A673 (cell line): ENCODE data around the gene TTLL10. TPM values are rescaled to one million over a fixed set of nuclear protein-coding genes. Genes with fewer than 3 reads are reported as not detected.

Experiments
- BruUV-seq: library from RNA; stranded (reverse); fragments of 400-500 nt; replicated peaks from 2 replicates; lab custom pipeline; 2021; lab: Mats Ljungman, UMichigan
- CTCF ChIA-PET: fragments of 300-600 bp; sonication (Branson Sonifier 250); formaldehyde crosslinking; loops from one replicate; lab custom pipeline; 2022; ENCODE audit warnings: antibody characterized with exemption; lab: Charles Lee
- POLR2A ChIA-PET: fragments of 300-600 bp; sonication (Branson Sonifier 250); formaldehyde crosslinking; loops from one replicate; lab custom pipeline; 2022; ENCODE audit warnings: antibody characterized with exemption; ENCODE audit not compliant: low non-redundant PET; lab: Charles Lee
- DNase-seq: peaks from one replicate; pipeline ENCODE4 v3.0.0-alpha.2; 2015; ENCODE audit warnings: low spot score
- H3K27ac ChIP-seq: fragments of 200-600 bp; sonication (generic); 2 replicates; pipeline ENCODE4 v1.5.1; 2016; ENCODE audit warnings: mixed run types, low read depth, mild to moderate bottlenecking, mixed read lengths, antibody characterized with exemption, low read length; ENCODE audit not compliant: poor library complexity, severe bottlenecking
- H3K27me3 ChIP-seq: fragments of 200-600 bp; sonication (generic); replicated peaks from 2 replicates; pipeline ENCODE4 v1.6.1; 2017; ENCODE audit warnings: mixed run types, low read depth, mild to moderate bottlenecking, mixed read lengths, antibody characterized with exemption, low read length; ENCODE audit not compliant: insufficient read depth, poor library complexity
- H3K36me3 ChIP-seq: fragments of 200-600 bp; sonication (generic); 2 replicates; pipeline ENCODE4 v1.6.1; 2016; ENCODE audit warnings: mixed run types, mild to moderate bottlenecking, mixed read lengths, antibody characterized with exemption, low read length; ENCODE audit not compliant: insufficient read depth, poor library complexity, severe bottlenecking
- H3K4me1 ChIP-seq: fragments of 200-600 bp; sonication (generic); 2 replicates; pipeline ENCODE4 v1.6.1; 2017; ENCODE audit warnings: mixed run types, mild to moderate bottlenecking, mixed read lengths, antibody characterized with exemption, low read length; ENCODE audit not compliant: insufficient read depth, poor library complexity, severe bottlenecking
- H3K4me3 ChIP-seq: fragments of 200-600 bp; sonication (generic); 2 replicates; pipeline ENCODE4 v1.5.1; 2016; ENCODE audit warnings: low read depth, mixed run types, mild to moderate bottlenecking, mixed read lengths, low read length; ENCODE audit not compliant: poor library complexity, severe bottlenecking
- H3K9me3 ChIP-seq: fragments of 200-600 bp; sonication (generic); 2 replicates; pipeline ENCODE4 v1.6.1; 2016; ENCODE audit warnings: mixed run types, low read depth, mild to moderate bottlenecking, mixed read lengths, antibody characterized with exemption, low read length; ENCODE audit not compliant: poor library complexity, severe bottlenecking
- CTCF ChIP-seq: fragments of 300-800, 200-600 bp; sonication (generic); conservative IDR thresholded peaks from 2 replicates; pipeline ENCODE4 v1.5.1; 2017; ENCODE audit warnings: low read depth, mild to moderate bottlenecking, antibody characterized with exemption, low read length, moderate library complexity, mixed read lengths
- EZH2 ChIP-seq: fragments of 200-600 bp; sonication (generic); IDR thresholded peaks from 2 replicates; pipeline ENCODE4 v1.6.1; 2017; ENCODE audit warnings: borderline replicate concordance, low read depth, mild to moderate bottlenecking, mixed read lengths, antibody characterized with exemption, low read length; ENCODE audit not compliant: poor library complexity, severe bottlenecking
- intact Hi-C: fragments of 100-400 bp; cut with micrococcal nuclease; formaldehyde crosslinking; loops from one replicate; pipeline ENCODE4 v1.10.0; 2022; ENCODE audit not compliant: unreplicated experiment
- total RNA-seq: library from RNA; stranded (reverse); gene quantifications from 2 replicates; pipeline ENCODE4 v1.2.3, GENCODE V29; 2021

TTLL10 gene
- total RNA-seq, 1 experiment from 2014 or later = not detected

- BruUV-seq = no TSS peak
- ChIA-PET CTCF (no interaction called here), POLR2A (no interaction called here)
- no peak for DNase-seq
- TF ChIP-seq CTCF (no peak), EZH2 (no peak)
- Histone ChIP-seq H3K4me3 (no peak overlapping the region), H3K27me3 (no peaks in the 10 kb centered on the region), H3K4me1 (peaks cover 18% of the 10 kb centered on the region), H3K9me3 (no peaks in the 10 kb centered on the region), H3K36me3 (peaks cover 8% of the 10 kb centered on the region), H3K27ac (no peak overlapping the region)
- intact Hi-C loops = no loop called here
These were observed 39.2 kb downstream of the TTLL10 start for GRCh38 chr1:1212780-1213344.

GRCh38 chr1:1213345-1214265, 39.9 kb downstream of the TTLL10 start, which contains the start of gene TNFRSF4:
Gene TNFRSF4, minus strand, starts transcription at chr1:1214153. Its CDS starts 26 bp downstream, at chr1:1214127.
- DNase-seq = no peak
- intact Hi-C loops = no loop called here
- POLR2A ChIA-PET = no interaction called here

More at GRCh38 chr1:1213345-1214265, 39.9 kb downstream of the TTLL10 start, which contains the start of gene TNFRSF4:
- Histone ChIP-seq H3K36me3 (peaks cover 14% of the 10 kb centered on the region), H3K27me3 (no peaks in the 10 kb centered on the region), H3K27ac (no peak within 1 kb of the TSS), H3K4me3 (no peak within 1 kb of the TSS), H3K4me1 (peaks cover 18% of the 10 kb centered on the region), H3K9me3 (no peaks in the 10 kb centered on the region)
- no TSS peak for BruUV-seq
- no peak for TF ChIP-seq CTCF
- CTCF ChIA-PET = no interaction called here
